RWPE2 (cell line): ENCODE measurements around the gene SLC39A10.
"Not testable (repeated sequence)": the region's sequence is repeated elsewhere in the genome, so short reads cannot be mapped to it uniquely, and the experiment has no call there.

Source experiments
- ATAC-seq: fragments of 200-7000 bp; cut with Tn5 transposase; 3 replicates; pipeline ENCODE4 v1.9.1; 2021; ENCODE audit warnings: low read depth
- DNase-seq: peaks from one replicate; pipeline ENCODE4 v3.0.0-alpha.2; 2020; ENCODE audit warnings: low spot score
- H3K27ac ChIP-seq: fragments of 450-650 bp; 2 replicates; pipeline ENCODE4 v1.5.1; 2017; ENCODE audit warnings: mild to moderate bottlenecking; ENCODE audit not compliant: poor library complexity, severe bottlenecking
- H3K27me3 ChIP-seq: fragments of 250-450 bp; sonication (Bioruptor Pico); 2 replicates; pipeline ENCODE4 v1.5.1; 2021; ENCODE audit warnings: mild to moderate bottlenecking, moderate library complexity; ENCODE audit not compliant: insufficient read depth, poor library complexity, severe bottlenecking
- H3K36me3 ChIP-seq: fragments of 250-450 bp; sonication (Bioruptor Pico); 2 replicates; pipeline ENCODE4 v1.5.1; 2020; ENCODE audit warnings: low read depth, mild to moderate bottlenecking, moderate library complexity
- H3K4me1 ChIP-seq: fragments of 250-450 bp; sonication (Bioruptor Pico); 2 replicates; pipeline ENCODE4 v1.5.1; 2021; ENCODE audit warnings: mild to moderate bottlenecking, moderate library complexity; ENCODE audit not compliant: insufficient read depth, poor library complexity, severe bottlenecking
- H3K4me3 ChIP-seq: fragments of 250-450 bp; sonication (Bioruptor Pico); 2 replicates; pipeline ENCODE4 v1.5.1; 2021; ENCODE audit warnings: mild to moderate bottlenecking, moderate library complexity; ENCODE audit not compliant: severe bottlenecking
- H3K9me3 ChIP-seq: fragments of 250-450 bp; sonication (Bioruptor Pico); 2 replicates; pipeline ENCODE4 v1.5.1; 2021; ENCODE audit warnings: mild to moderate bottlenecking, moderate library complexity; ENCODE audit not compliant: severe bottlenecking
- CTCF ChIP-seq: fragments of 450-650 bp; IDR thresholded peaks from one replicate; pipeline ENCODE4 v1.5.1; 2017; ENCODE audit warnings: mild to moderate bottlenecking, moderate library complexity; ENCODE audit not compliant: poor library complexity, severe bottlenecking

SLC39A10 gene

GRCh38 chr2:195645413-195645812 lies 11.6 kb upstream of the SLC39A10 start:
- Histone ChIP-seq H3K4me1 (no peaks in the 10 kb centered on the region), H3K27ac (no peak overlapping the region), H3K36me3 (no peaks in the 10 kb centered on the region), H3K27me3 (no peaks in the 10 kb centered on the region), H3K4me3 (no peak overlapping the region), H3K9me3 (no peaks in the 10 kb centered on the region)
- TF ChIP-seq CTCF, result no peak
- DNase-seq (no peak), ATAC-seq (no peak)

GRCh38 chr2:195646424-195646823 lies 10.6 kb upstream of the SLC39A10 start:
- TF ChIP-seq CTCF, result no peak
- H3K36me3 ChIP-seq, result no peaks in the 10 kb centered on the region
- no peaks in the 10 kb centered on the region for H3K4me1 ChIP-seq
- DNase-seq (no peak), ATAC-seq (no peak)
- H3K27ac ChIP-seq, result no peak overlapping the region
- H3K4me3 ChIP-seq, result no peak overlapping the region
- H3K9me3 ChIP-seq, result no peaks in the 10 kb centered on the region
- H3K27me3 ChIP-seq, result no peaks in the 10 kb centered on the region

GRCh38 chr2:195647302-195647701 lies 9.7 kb upstream of the SLC39A10 start:
- DNase-seq (no peak), ATAC-seq (no peak)
- no peaks in the 10 kb centered on the region for H3K36me3 ChIP-seq
- H3K9me3 ChIP-seq, result no peaks in the 10 kb centered on the region
- H3K27me3 ChIP-seq, result no peaks in the 10 kb centered on the region
- H3K27ac ChIP-seq, result no peak overlapping the region
- TF ChIP-seq CTCF, result no peak
- H3K4me3 ChIP-seq, result no peak overlapping the region
- no peaks in the 10 kb centered on the region for H3K4me1 ChIP-seq

GRCh38 chr2:195648370-195648769 lies 8.7 kb upstream of the SLC39A10 start:
- H3K4me3 ChIP-seq, H3K9me3 ChIP-seq, H3K27me3 ChIP-seq, ATAC-seq, H3K27ac ChIP-seq, DNase-seq, H3K36me3 ChIP-seq, H3K4me1 ChIP-seq: not testable (repeated sequence)

- no peaks in the 10 kb centered on the region for H3K27me3 ChIP-seq
- no peaks in the 10 kb centered on the region for H3K36me3 ChIP-seq
- DNase-seq, result no peak
- no peaks in the 10 kb centered on the region for H3K9me3 ChIP-seq
- no peak overlapping the region for H3K4me3 ChIP-seq
- no peak overlapping the region for H3K27ac ChIP-seq
- TF ChIP-seq CTCF, result no peak
- H3K4me1 ChIP-seq, result no peaks in the 10 kb centered on the region
- no peak for ATAC-seq
These were observed 8.2 kb upstream of the SLC39A10 start for GRCh38 chr2:195648787-195649186.
